OCI-LY1 (cell line): ENCODE measurements around the gene FGF22.
A peak's percentile ranks its signal among the peaks of the same experiment; 100 is the strongest.

ENCODE experiments used
- H2AFZ ChIP-seq: fragments of 200-600 bp; sonication (generic), shearing (Covaris generic); 2 replicates; pipeline ENCODE4 v1.6.0; 2014; ENCODE audit warnings: antibody characterized with exemption, mild to moderate bottlenecking, low read length
- H3F3A ChIP-seq: fragments of 200-600 bp; sonication (generic), shearing (Covaris generic); 2 replicates; pipeline ENCODE4 v1.6.0; 2014; ENCODE audit warnings: mild to moderate bottlenecking, antibody characterized with exemption, low read length, moderate library complexity; ENCODE audit not compliant: insufficient read depth
- H3K27ac ChIP-seq: fragments of 200-600 bp; sonication (generic); 2 replicates; pipeline ENCODE4 v1.5.1; 2014; ENCODE audit warnings: low read length, mixed run types, mild to moderate bottlenecking, low read depth; ENCODE audit not compliant: poor library complexity, severe bottlenecking
- H3K27me3 ChIP-seq: fragments of 200-600 bp; sonication (generic); 2 replicates; pipeline ENCODE4 v1.6.0; 2014; ENCODE audit warnings: antibody characterized with exemption, mild to moderate bottlenecking, low read length, moderate library complexity; ENCODE audit not compliant: insufficient read depth
- H3K36me3 ChIP-seq: fragments of 200-600 bp; sonication (generic); 2 replicates; pipeline ENCODE4 v1.6.1; 2014; ENCODE audit warnings: mild to moderate bottlenecking, antibody characterized with exemption, low read length, moderate library complexity, mixed read lengths; ENCODE audit not compliant: insufficient read depth
- H3K4me1 ChIP-seq: fragments of 200-600 bp; sonication (generic); 2 replicates; pipeline ENCODE4 v1.5.1; 2014; ENCODE audit warnings: mild to moderate bottlenecking, low read length, moderate library complexity; ENCODE audit not compliant: insufficient read depth, severe bottlenecking
- H3K4me2 ChIP-seq: fragments of 200-600 bp; sonication (generic), shearing (Covaris generic); 2 replicates; pipeline ENCODE4 v1.6.1; 2014; ENCODE audit warnings: low read length
- H3K4me3 ChIP-seq: fragments of 200-600 bp; sonication (generic); 2 replicates; pipeline ENCODE4 v1.5.1; 2014; ENCODE audit warnings: low read length, low read depth, mild to moderate bottlenecking, mixed read lengths; ENCODE audit not compliant: poor library complexity, severe bottlenecking
- H3K79me2 ChIP-seq: fragments of 200-600 bp; shearing (Covaris generic); 2 replicates; pipeline ENCODE4 v1.6.1; 2016; ENCODE audit warnings: mixed run types, low read length, mixed read lengths; ENCODE audit not compliant: insufficient read depth
- H3K9ac ChIP-seq: fragments of 200-600 bp; sonication (generic), shearing (Covaris generic); 2 replicates; pipeline ENCODE4 v1.6.1; 2014; ENCODE audit warnings: mild to moderate bottlenecking, low read length, mixed read lengths
- H3K9me2 ChIP-seq: fragments of 200-600 bp; sonication (generic), shearing (Covaris generic); 2 replicates; pipeline ENCODE4 v1.6.1; 2014; ENCODE audit warnings: low read depth, mild to moderate bottlenecking, low read length, mixed read lengths
- H3K9me3 ChIP-seq: fragments of 200-600 bp; shearing (Covaris generic); 2 replicates; pipeline ENCODE4 v1.6.1; 2014; ENCODE audit warnings: low read length, mixed read lengths
- H4K20me1 ChIP-seq: fragments of 200-600 bp; sonication (generic), shearing (Covaris generic); 2 replicates; pipeline ENCODE4 v1.6.0; 2016; ENCODE audit warnings: mild to moderate bottlenecking, low read length; ENCODE audit not compliant: insufficient read depth
- CTCF ChIP-seq: fragments of 200-600 bp; sonication (generic), shearing (Covaris generic); IDR thresholded peaks from 2 replicates; pipeline ENCODE4 v1.5.1; 2017; ENCODE audit warnings: mild to moderate bottlenecking, antibody characterized with exemption, low read length, moderate library complexity, mixed read lengths
- EZH2 ChIP-seq: fragments of 200-600 bp; sonication (generic), shearing (Covaris generic); IDR thresholded peaks from 2 replicates; pipeline ENCODE4 v1.8.0; 2017; ENCODE audit warnings: borderline replicate concordance, mixed run types, mild to moderate bottlenecking, antibody characterized with exemption, low read length, moderate library complexity, mixed read lengths

FGF22 gene

GRCh38 chr19:661427-662196, 21.9 kb downstream of the FGF22 start:
- peaks cover 62% of the 10 kb centered on the region for H3K79me2 ChIP-seq
- H3K9me2 ChIP-seq = no peaks in the 10 kb centered on the region
- H3K27ac ChIP-seq = peak overlapping the region; percentile 83
- TF ChIP-seq CTCF = no peak
- no peak for TF ChIP-seq EZH2
- no peaks in the 10 kb centered on the region for H3K9me3 ChIP-seq
- no peaks in the 10 kb centered on the region for H3F3A ChIP-seq
- peaks cover 16% of the 10 kb centered on the region; the same call in 1 of the 2 replicates for H3K36me3 ChIP-seq
- no peaks in the 10 kb centered on the region for H3K27me3 ChIP-seq
- peak overlapping the region; percentile 90 for H3K4me2 ChIP-seq
- H4K20me1 ChIP-seq = no peaks in the 10 kb centered on the region
- peaks cover 61% of the 10 kb centered on the region for H3K4me1 ChIP-seq
- H2AFZ ChIP-seq = no peak overlapping the region
- peak overlapping the region; percentile 95 for H3K9ac ChIP-seq
- H3K4me3 ChIP-seq = peak overlapping the region; percentile 98

GRCh38 chr19:662207-662961, 22.7 kb downstream of the FGF22 start:
- peak overlapping the region; percentile 90 for H3K4me2 ChIP-seq
- H3F3A ChIP-seq = no peaks in the 10 kb centered on the region
- H3K27me3 ChIP-seq = no peaks in the 10 kb centered on the region; the same call in 1 of the 2 replicates
- H3K9me2 ChIP-seq = no peaks in the 10 kb centered on the region
- H3K4me1 ChIP-seq = peaks cover 59% of the 10 kb centered on the region
- H3K79me2 ChIP-seq = peaks cover 54% of the 10 kb centered on the region
- no peak overlapping the region for H2AFZ ChIP-seq
- peak overlapping the region; percentile 95 for H3K9ac ChIP-seq
- H3K9me3 ChIP-seq = no peaks in the 10 kb centered on the region
- TF ChIP-seq CTCF (no peak), EZH2 (no peak)
- peak overlapping the region; percentile 83 for H3K27ac ChIP-seq
- peaks cover 9% of the 10 kb centered on the region; the same call in 1 of the 2 replicates for H3K36me3 ChIP-seq
- H4K20me1 ChIP-seq = no peaks in the 10 kb centered on the region
- peak overlapping the region; percentile 98 for H3K4me3 ChIP-seq

DNA sequence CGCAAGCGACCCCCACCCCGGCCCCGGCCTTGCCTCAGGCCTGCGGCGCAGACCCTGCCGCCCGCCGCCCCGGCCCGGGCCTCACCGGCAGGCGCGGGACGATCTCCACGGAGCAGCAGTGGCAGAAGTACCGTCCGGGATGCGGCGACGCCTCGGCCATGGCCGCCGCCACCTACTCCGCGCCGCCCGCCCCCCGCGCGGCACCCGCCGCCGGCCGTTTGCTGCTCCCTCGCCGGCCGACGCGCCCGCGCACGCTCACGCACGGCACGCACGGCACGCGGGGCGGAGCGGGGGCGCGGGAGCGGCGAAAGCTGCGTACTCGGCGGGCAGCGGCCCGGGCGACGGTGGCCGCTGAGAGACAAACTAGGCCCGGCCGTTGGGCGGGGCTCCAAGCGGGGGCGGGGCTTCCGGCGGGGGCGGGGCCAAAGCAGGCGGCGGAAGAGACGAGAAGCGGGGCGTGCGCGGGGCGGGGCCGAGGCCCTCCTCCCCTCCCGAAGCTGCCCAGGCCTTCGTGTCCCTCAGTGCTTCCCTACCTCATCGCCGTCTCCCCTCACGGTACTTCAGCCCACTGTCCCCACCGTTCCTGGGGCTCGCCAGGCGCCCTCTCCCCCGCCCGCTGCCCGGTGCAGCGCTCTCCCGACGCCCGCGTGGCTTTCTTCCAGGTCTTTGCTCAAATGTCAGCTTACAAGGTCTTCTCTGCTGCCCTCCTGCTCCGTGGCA, 23.4 kb downstream of the FGF22 start, which contains the start of gene RNF126:
RNF126 (minus strand) TSS at position 253 of the 720 bp plus-strand sequence; CDS start at position 160, 93 bp downstream.
- peak within 1 kb of the TSS; percentile 98 for H3K4me3 ChIP-seq
- peak within 1 kb of the TSS; percentile 95 for H3K9ac ChIP-seq
- H3F3A ChIP-seq = no peaks in the 10 kb centered on the region
- H4K20me1 ChIP-seq = no peaks in the 10 kb centered on the region
- H3K9me2 ChIP-seq = no peaks in the 10 kb centered on the region
- H3K27me3 ChIP-seq = no peaks in the 10 kb centered on the region; the same call in 1 of the 2 replicates
- TF ChIP-seq EZH2 (no peak), CTCF (no peak)
- peak within 1 kb of the TSS; percentile 83 for H3K27ac ChIP-seq
- peaks cover 55% of the 10 kb centered on the region for H3K4me1 ChIP-seq
- H3K9me3 ChIP-seq = no peaks in the 10 kb centered on the region
- peak within 1 kb of the TSS; percentile 14; the same call in 1 of the 2 replicates for H2AFZ ChIP-seq
- peaks cover 46% of the 10 kb centered on the region for H3K79me2 ChIP-seq
- H3K36me3 ChIP-seq = peaks cover 4% of the 10 kb centered on the region; the same call in 1 of the 2 replicates
- H3K4me2 ChIP-seq = peak within 1 kb of the TSS; percentile 93
